CD4-positive, alpha-beta T cell treated with Interleukin-2 at 100 ng/mL for 4 hours (primary cell): ENCODE results near the gene CNTN4.

Source experiments
- DNase-seq: peaks from one replicate; pipeline ENCODE4 v3.0.0-alpha.2; 2020; ENCODE audit warnings: low spot score

The CNTN4 gene

DNA sequence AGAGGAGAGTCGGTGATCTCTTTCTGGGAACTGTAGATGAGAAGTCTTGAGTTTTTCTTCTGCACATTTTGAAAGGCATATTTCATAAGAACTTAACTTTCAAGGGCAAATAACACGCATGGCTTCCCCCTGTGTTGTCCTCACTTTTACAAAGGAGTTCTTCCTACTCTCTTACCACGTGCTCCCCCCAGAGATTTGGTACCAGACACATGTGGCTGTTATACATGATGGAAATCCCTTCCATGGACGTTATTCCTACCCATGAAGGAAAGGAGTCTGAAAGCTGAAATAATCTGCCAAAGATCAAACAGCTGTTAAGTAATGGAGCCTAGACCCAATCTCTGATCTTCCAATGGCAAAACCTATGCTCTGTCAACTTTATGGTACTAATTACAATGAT is 1007.1 kb downstream of the CNTN4 start:
- no peak for DNase-seq

DNA sequence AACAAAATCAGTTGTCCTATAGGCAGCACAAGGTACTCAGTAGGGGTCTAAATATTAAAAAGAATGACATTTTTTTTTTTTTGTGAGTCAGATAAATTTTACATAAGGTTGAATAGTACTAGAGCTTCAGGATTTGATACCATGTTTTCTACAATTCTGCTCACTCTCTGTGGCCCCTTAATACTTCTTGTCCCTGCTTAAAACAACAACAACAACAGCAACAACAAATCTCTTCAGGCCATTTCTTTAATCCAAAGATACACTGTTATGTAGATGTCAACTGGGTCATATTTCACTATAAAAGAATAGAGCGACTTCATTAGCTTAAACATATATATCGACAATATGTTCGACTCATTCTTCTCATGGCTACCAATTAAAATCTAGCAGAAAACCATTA is 1008.5 kb downstream of the CNTN4 start:
- DNase-seq: no peak
